ENCODE measurements around the gene RTKN2. TPM values are rescaled to one million over a fixed set of nuclear protein-coding genes. Genes with fewer than 3 reads are reported as not detected.

RTKN2 gene
- total and polyA plus RNA-seq, 9 donors = 0.05 to 0.52 (median 0.20) TPM

DNA sequence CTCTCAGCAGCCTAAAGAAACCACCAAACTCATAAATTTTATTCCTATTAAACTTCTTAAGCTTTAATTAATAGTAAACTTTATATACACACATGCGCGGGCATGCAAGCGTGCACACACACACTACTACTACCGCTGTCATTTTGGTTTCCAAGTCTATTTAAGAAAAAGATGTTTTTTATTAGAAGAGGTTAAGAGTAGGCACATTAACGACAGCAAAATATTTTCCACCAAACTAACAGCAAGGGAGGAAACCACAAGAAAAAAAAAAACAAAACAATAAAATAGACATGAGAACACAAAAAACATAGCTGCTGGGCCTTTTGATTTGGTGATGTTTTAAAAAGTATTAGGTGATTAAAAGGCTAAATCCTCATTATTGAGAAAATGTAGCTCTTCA is 28.6 kb downstream of the RTKN2 start:
- 24 to 39% (median 29%) methylated on average over 5 of the region's 5 CpGs for WGBS, 3 donors
- Histone ChIP-seq H3K4me3 (no peak overlapping the region), H3K9me3 (no peaks in the 10 kb centered on the region), H3K4me1 (ENCODE audit: insufficient read depth) (peaks cover 3% of the 10 kb centered on the region), H3K36me3 (no peaks in the 10 kb centered on the region), H3K27ac (no peak overlapping the region), H3K27me3 (no peaks in the 10 kb centered on the region)
- TF ChIP-seq POLR2A (IDR thresholded peaks at IDR 0.05) (no peak), EP300 (IDR thresholded peaks at IDR 0.05) (no peak)
- TF ChIP-seq, protein P1, sequence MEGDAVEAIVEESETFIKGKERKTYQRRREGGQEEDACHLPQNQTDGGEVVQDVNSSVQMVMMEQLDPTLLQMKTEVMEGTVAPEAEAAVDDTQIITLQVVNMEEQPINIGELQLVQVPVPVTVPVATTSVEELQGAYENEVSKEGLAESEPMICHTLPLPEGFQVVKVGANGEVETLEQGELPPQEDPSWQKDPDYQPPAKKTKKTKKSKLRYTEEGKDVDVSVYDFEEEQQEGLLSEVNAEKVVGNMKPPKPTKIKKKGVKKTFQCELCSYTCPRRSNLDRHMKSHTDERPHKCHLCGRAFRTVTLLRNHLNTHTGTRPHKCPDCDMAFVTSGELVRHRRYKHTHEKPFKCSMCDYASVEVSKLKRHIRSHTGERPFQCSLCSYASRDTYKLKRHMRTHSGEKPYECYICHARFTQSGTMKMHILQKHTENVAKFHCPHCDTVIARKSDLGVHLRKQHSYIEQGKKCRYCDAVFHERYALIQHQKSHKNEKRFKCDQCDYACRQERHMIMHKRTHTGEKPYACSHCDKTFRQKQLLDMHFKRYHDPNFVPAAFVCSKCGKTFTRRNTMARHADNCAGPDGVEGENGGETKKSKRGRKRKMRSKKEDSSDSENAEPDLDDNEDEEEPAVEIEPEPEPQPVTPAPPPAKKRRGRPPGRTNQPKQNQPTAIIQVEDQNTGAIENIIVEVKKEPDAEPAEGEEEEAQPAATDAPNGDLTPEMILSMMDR (IDR thresholded peaks at IDR 0.05) = no peak
- intact Hi-C loops (cut with DNase I) = loop anchor here in 3 of 4 donors (5.0 to 10.0 kb wide), 3 partner anchors 203 to 335 kb away; partner anchors contain the start of gene ARID5B (in 1 of the 3)
- DNase-seq = no peak

DNA sequence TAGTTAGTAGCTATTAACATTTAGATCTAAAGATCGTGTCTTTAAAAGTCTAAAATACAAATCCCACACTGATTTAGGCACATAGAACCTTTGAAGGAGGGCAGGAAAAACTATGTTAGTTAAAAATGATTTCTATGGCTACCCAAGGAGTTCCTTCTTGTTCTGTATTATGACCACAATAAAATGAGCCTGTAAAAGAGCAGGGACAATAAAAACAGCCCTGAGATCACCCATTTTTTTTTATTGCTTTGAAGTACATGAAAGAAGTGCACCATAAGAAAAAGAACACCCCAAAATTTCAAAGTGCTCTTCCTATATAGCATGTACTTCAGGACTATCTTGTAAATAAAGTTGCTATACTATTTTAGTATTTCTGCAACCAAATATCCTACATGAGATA is 29.8 kb downstream of the RTKN2 start:
- H3K27ac ChIP-seq = no peak overlapping the region
- WGBS, 3 donors = 92 to 100% (median 96%) methylated on average over 1 of the region's 1 CpG
- H3K9me3 ChIP-seq = no peaks in the 10 kb centered on the region
- peaks cover 6% of the 10 kb centered on the region for H3K4me1 ChIP-seq (ENCODE audit: insufficient read depth)
- TF ChIP-seq POLR2A (IDR thresholded peaks at IDR 0.05) = no peak
- TF ChIP-seq, protein P1 (IDR thresholded peaks at IDR 0.05) = no peak
- no peak for TF ChIP-seq EP300 (IDR thresholded peaks at IDR 0.05)
- DNase-seq = no peak
- no peak overlapping the region for H3K4me3 ChIP-seq
- H3K36me3 ChIP-seq = no peaks in the 10 kb centered on the region
- intact Hi-C loops (cut with DNase I) = no loop called here
- H3K27me3 ChIP-seq = no peaks in the 10 kb centered on the region

DNA sequence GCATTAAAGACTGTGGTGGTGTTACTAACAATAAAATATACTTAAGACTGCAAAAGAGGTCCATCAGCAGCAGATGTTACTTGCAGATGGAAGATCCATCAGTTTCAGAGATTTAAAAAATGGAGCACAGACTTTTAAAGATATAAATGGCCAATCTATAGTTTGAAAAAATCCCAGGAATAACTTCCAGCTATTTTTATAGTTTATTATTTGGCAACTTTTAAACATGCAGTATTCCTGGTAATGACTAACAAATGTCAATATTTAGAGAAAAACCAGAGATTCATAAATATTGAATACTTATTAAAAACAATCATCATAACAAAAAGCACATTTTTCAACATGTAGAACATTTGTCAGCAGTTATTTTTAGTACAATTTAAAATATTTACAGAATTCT is 30.7 kb downstream of the RTKN2 start:
- Histone ChIP-seq H3K27me3 (no peaks in the 10 kb centered on the region), H3K27ac (no peak overlapping the region), H3K4me1 (ENCODE audit: insufficient read depth) (peaks cover 2% of the 10 kb centered on the region), H3K4me3 (no peak overlapping the region), H3K9me3 (no peaks in the 10 kb centered on the region), H3K36me3 (no peaks in the 10 kb centered on the region)
- TF ChIP-seq EP300 (IDR thresholded peaks at IDR 0.05) = no peak
- TF ChIP-seq, protein P1 (IDR thresholded peaks at IDR 0.05) = no peak
- no peak for TF ChIP-seq POLR2A (IDR thresholded peaks at IDR 0.05)
- no peak for DNase-seq
- intact Hi-C loops (cut with DNase I) = no loop called here

DNA sequence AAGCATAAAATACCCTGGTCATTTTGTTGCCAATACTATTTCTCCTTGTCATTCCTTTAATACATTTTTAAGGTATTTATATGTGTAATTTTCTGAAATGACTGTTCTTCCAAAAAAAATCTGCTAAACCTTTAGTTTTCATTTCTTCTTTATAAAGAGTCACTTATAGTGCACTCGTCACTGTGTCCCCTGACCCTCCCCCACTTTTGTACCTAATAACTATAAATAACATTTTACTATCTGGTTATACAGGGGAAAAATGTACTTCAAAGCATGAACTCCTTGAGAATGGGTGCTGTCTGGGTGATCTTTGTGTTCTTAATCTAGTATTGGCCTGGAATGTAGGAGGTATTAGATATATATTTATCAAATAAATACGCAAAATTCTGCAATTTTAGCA is 31.1 kb downstream of the RTKN2 start:
- no peak overlapping the region for H3K27ac ChIP-seq
- TF ChIP-seq EP300 (IDR thresholded peaks at IDR 0.05) = no peak
- TF ChIP-seq POLR2A (IDR thresholded peaks at IDR 0.05) = no peak
- TF ChIP-seq, protein P1 (IDR thresholded peaks at IDR 0.05) = no peak

More for the DNA sequence above, 31.1 kb downstream of the RTKN2 start:
- H3K36me3 ChIP-seq = no peaks in the 10 kb centered on the region
- no peaks in the 10 kb centered on the region for H3K27me3 ChIP-seq
- H3K4me1 ChIP-seq (ENCODE audit: insufficient read depth) = peaks cover 2% of the 10 kb centered on the region
- H3K9me3 ChIP-seq = no peaks in the 10 kb centered on the region
- intact Hi-C loops (cut with DNase I) = no loop called here
- no peak overlapping the region for H3K4me3 ChIP-seq
- 89 to 95% (median 90%) methylated on average over 2 of the region's 2 CpGs for WGBS, 3 donors
- DNase-seq = no peak
